Large intestine (tissue), 3 donors: ENCODE data around the gene DNAH11. TPM values are rescaled to one million over a fixed set of nuclear protein-coding genes. Genes with fewer than 3 reads are reported as not detected.

Experiments
- DNase-seq, 2 donors: peaks; one replicate each; pipeline versions ENCODE4 v3.0.0 to v3.0.0-alpha.2; 2013
- H3K27ac ChIP-seq: one replicate; pipeline ENCODE4 v1.5.1; 2013; ENCODE audit warnings: low read length
- H3K27me3 ChIP-seq: 2 replicates; pipeline ENCODE4 v1.6.1; 2013; ENCODE audit warnings: low read length; ENCODE audit not compliant: control insufficient read depth, insufficient read depth
- H3K36me3 ChIP-seq: 2 replicates; pipeline ENCODE4 v1.6.1; 2013; ENCODE audit warnings: low read length; ENCODE audit not compliant: control insufficient read depth, insufficient read depth
- H3K4me1 ChIP-seq: one replicate; pipeline ENCODE4 v1.6.1; 2013; ENCODE audit warnings: low read length; ENCODE audit not compliant: control insufficient read depth, insufficient read depth
- H3K4me3 ChIP-seq: one replicate; pipeline ENCODE4 v1.5.1; 2013; ENCODE audit warnings: low read length
- H3K9me3 ChIP-seq: one replicate; pipeline ENCODE4 v1.6.1; 2013; ENCODE audit warnings: mild to moderate bottlenecking, low read depth, low read length, moderate library complexity; ENCODE audit not compliant: control insufficient read depth
- WGBS: methylation state at CpG from one replicate; pipeline ENCODE4 v1.1.5; 2013; ENCODE audit warnings: low lambda C conversion rate; ENCODE audit not compliant: insufficient coverage; 5-methylcytosine and 5-hydroxymethylcytosine counted together
- polyA plus RNA-seq: library from polyadenylated mRNA; unstranded; fragments of 120-200 nt; gene quantifications from one replicate; pipeline ENCODE4 v1.2.1, GENCODE V29; 2013

Gene DNAH11
- polyA plus RNA-seq, 1 donor: 0.40 TPM

DNA sequence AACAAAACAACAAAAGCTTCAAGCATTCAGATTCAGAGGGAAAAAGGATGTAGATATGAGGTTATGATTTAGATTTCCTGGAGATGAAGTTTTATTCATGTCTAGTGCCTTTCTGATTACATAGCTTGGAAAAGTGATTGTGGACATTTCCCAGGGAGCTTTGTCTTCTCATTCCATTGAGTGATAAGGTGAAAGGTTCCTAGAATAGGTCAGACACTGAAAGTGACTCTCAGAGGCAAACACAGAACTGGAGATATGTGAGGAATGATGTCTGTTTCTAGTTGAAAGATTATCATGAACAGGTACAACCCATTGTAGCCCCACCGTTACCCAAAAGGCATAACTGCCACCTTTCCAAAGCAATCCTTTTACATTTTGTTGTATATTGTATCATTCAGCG is 223.4 kb downstream of the DNAH11 start:
- no peak for DNase-seq
- H3K27me3 ChIP-seq: peaks cover 3% of the 10 kb centered on the region
- no peak overlapping the region for H3K4me3 ChIP-seq
- H3K4me1 ChIP-seq: no peaks in the 10 kb centered on the region
- no peaks in the 10 kb centered on the region for H3K9me3 ChIP-seq
- WGBS: 100% methylated on average over 1 of the region's 2 CpGs
- no peak overlapping the region for H3K27ac ChIP-seq
- no peaks in the 10 kb centered on the region for H3K36me3 ChIP-seq

DNA sequence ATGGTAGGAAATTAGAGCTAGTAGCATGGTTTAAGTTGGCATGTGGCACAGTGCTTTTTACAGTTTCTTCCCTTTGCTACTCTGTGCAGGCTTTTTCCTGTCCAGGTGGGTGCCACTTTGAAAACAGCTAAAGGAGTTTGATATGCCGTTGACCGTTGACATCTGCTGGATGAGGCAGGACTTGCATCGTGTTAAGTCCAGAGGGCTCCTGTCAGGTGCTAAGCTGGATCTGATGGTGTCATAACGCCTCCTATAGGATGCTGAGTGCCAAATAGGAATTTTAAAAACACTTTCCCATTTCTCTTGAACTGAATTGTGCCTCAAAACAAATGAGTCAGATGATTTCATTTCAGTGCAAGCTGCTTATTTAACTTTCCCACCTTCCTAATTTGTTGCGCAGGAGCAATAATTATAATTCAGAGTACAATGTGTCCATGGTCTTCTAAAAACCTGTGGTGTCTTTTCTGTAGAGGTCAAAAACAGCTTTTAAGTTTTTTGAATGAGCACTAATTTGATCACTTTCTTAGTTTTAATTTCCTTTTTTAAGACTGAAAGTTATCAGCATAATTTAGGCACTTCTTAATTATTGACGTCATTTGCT is 224.6 kb downstream of the DNAH11 start:
- peak; percentile 38 to 51 for DNase-seq
- Histone ChIP-seq H3K9me3 (no peaks in the 10 kb centered on the region), H3K36me3 (no peaks in the 10 kb centered on the region), H3K27ac (no peak overlapping the region), H3K27me3 (peaks cover 3% of the 10 kb centered on the region), H3K4me1 (no peaks in the 10 kb centered on the region), H3K4me3 (no peak overlapping the region)
- 60% methylated on average over 1 of the region's 6 CpGs for WGBS

- DNase-seq: no peak
- 71% methylated on average over 4 of the region's 5 CpGs for WGBS
These were observed 225.4 kb downstream of the DNAH11 start for GRCh38 chr7:21768279-21768678.

DNA sequence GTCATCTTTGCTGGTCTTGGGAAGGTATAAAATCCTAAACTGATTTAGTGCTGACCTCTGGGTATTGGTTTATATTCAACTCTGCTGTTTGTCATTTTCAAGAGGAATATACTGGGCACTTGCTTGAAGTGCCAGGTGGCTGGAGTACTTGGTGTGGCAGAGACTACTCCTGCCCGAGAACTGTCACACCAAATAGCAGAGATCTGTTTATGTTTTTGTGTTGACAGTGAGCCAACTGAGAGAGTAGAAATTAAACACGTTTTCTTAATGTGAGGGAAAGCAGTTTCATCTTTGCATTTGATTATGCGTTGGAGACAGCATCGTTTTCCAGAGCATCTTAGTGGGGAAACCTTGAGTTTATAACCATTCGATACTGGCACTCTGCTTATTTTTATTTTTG is 228.4 kb downstream of the DNAH11 start:
- no CpG with 5 or more reads among the region's 5 CpGs for WGBS
- no peaks in the 10 kb centered on the region for H3K36me3 ChIP-seq
- no peak overlapping the region for H3K4me3 ChIP-seq

More at GRCh38 chr7:21768279-21768678, 225.4 kb downstream of the DNAH11 start:
- no peaks in the 10 kb centered on the region for H3K4me1 ChIP-seq
- H3K27ac ChIP-seq: no peak overlapping the region
- H3K9me3 ChIP-seq: no peaks in the 10 kb centered on the region
- no peak overlapping the region for H3K4me3 ChIP-seq
- H3K27me3 ChIP-seq: peaks cover 3% of the 10 kb centered on the region
- H3K36me3 ChIP-seq: no peaks in the 10 kb centered on the region

GRCh38 chr7:21771906-21772610 is 229.2 kb downstream of the DNAH11 start:
- no peaks in the 10 kb centered on the region for H3K9me3 ChIP-seq
- WGBS: no CpG with 5 or more reads among the region's 5 CpGs
- H3K4me3 ChIP-seq: no peak overlapping the region
- H3K27me3 ChIP-seq: peaks cover 5% of the 10 kb centered on the region
- DNase-seq: no peak
- no peaks in the 10 kb centered on the region for H3K36me3 ChIP-seq
- H3K4me1 ChIP-seq: no peaks in the 10 kb centered on the region
- H3K27ac ChIP-seq: no peak overlapping the region

More for the DNA sequence above, 228.4 kb downstream of the DNAH11 start:
- Histone ChIP-seq H3K4me1 (no peaks in the 10 kb centered on the region), H3K27ac (no peak overlapping the region), H3K27me3 (peaks cover 5% of the 10 kb centered on the region), H3K9me3 (no peaks in the 10 kb centered on the region)
- peak in 1 of 2 donors; percentile 6 for DNase-seq

GRCh38 chr7:21773326-21773725 is 230.5 kb downstream of the DNAH11 start:
- DNase-seq: no peak
- Histone ChIP-seq H3K4me3 (no peak overlapping the region), H3K4me1 (no peaks in the 10 kb centered on the region), H3K36me3 (no peaks in the 10 kb centered on the region), H3K27me3 (peaks cover 5% of the 10 kb centered on the region), H3K27ac (no peak overlapping the region), H3K9me3 (no peaks in the 10 kb centered on the region)
- WGBS: 100% methylated on average over 2 of the region's 3 CpGs

GRCh38 chr7:21777921-21778320 is 235.1 kb downstream of the DNAH11 start:
- Histone ChIP-seq H3K4me1 (no peaks in the 10 kb centered on the region), H3K9me3 (no peaks in the 10 kb centered on the region), H3K27me3 (peaks cover 2% of the 10 kb centered on the region), H3K4me3 (no peak overlapping the region), H3K27ac (no peak overlapping the region), H3K36me3 (no peaks in the 10 kb centered on the region)
- 100% methylated on average over 1 of the region's 2 CpGs for WGBS
- DNase-seq: no peak

GRCh38 chr7:21778953-21779352 is 236.1 kb downstream of the DNAH11 start:
- peaks cover 2% of the 10 kb centered on the region for H3K27me3 ChIP-seq
- no peaks in the 10 kb centered on the region for H3K4me1 ChIP-seq
- H3K4me3 ChIP-seq: no peak overlapping the region
- DNase-seq: no peak
- no peaks in the 10 kb centered on the region for H3K9me3 ChIP-seq
- no peaks in the 10 kb centered on the region for H3K36me3 ChIP-seq
- H3K27ac ChIP-seq: no peak overlapping the region
- 82% methylated on average over 6 of the region's 9 CpGs for WGBS

DNA sequence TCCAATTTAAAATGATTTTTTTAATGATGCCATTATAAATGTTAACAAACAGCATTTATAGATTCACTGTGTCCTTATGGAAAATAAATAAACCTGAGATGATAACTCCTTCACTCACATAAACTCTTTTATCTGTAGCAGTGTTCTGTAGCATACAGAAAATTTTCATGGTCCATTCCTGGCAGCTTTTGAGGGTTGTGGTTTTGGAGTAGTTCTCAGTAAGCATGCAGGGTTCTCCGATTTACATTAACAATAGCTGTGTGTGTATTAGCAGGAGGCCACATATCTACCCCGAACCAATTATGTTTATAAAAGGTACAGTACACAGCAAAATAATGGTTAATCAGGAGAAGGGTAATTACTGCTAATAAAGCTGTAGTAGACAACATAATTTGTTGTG is 240.2 kb downstream of the DNAH11 start:
- no peaks in the 10 kb centered on the region for H3K36me3 ChIP-seq
- no CpG with 5 or more reads among the region's 2 CpGs for WGBS

GRCh38 chr7:21784989-21785388 is 242.2 kb downstream of the DNAH11 start:
- no peaks in the 10 kb centered on the region for H3K9me3 ChIP-seq
- no peak for DNase-seq
- no peaks in the 10 kb centered on the region for H3K4me1 ChIP-seq
- H3K4me3 ChIP-seq: no peak overlapping the region
- 86% methylated on average over 1 of the region's 4 CpGs for WGBS
- H3K36me3 ChIP-seq: no peaks in the 10 kb centered on the region
- H3K27ac ChIP-seq: no peak overlapping the region
- H3K27me3 ChIP-seq: no peaks in the 10 kb centered on the region

More for the DNA sequence above, 240.2 kb downstream of the DNAH11 start:
- no peaks in the 10 kb centered on the region for H3K4me1 ChIP-seq
- no peak overlapping the region for H3K27ac ChIP-seq
- H3K4me3 ChIP-seq: no peak overlapping the region
- DNase-seq: no peak
- H3K9me3 ChIP-seq: no peaks in the 10 kb centered on the region
- no peaks in the 10 kb centered on the region for H3K27me3 ChIP-seq

DNA sequence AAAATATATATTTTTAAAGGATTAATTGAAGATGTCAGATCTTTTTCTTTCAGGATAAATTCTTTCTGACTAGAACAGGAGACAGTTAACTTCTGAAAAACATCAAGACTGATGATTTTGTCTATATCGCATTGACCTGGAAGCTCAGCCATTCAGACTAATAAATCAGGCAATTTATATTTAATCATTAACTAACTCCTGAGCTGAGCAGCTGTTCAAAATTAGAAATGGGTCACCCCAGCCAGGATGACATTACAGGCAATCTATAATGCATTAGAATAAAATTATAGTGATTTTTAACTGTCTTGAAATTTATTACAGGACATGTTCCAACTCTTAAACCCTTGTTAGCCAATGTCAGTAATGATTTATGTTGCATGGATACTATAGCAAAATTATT is 263.0 kb downstream of the DNAH11 start:
- Histone ChIP-seq H3K4me1 (no peaks in the 10 kb centered on the region), H3K27ac (no peak overlapping the region), H3K36me3 (no peaks in the 10 kb centered on the region), H3K9me3 (no peaks in the 10 kb centered on the region), H3K4me3 (no peak overlapping the region), H3K27me3 (no peaks in the 10 kb centered on the region)
- DNase-seq: no peak
- 14% methylated on average over 1 of the region's 1 CpG for WGBS
